Head of caudate nucleus (tissue), 42 donors: Measurements from ENCODE around the gene RMDN2.

Experiments used
- DNase-seq, 42 donors: peaks; one replicate each; pipeline versions ENCODE4 v3.0.0 to v3.0.0-alpha.2; 2020 to 2021; ENCODE audit warnings: mixed read lengths in 7 of 42
- intact Hi-C: fragments of 100-400 bp; cut with DNase I; formaldehyde crosslinking; loops from one replicate; pipeline ENCODE4 v1.15.0; 2022

RMDN2 gene

DNA sequence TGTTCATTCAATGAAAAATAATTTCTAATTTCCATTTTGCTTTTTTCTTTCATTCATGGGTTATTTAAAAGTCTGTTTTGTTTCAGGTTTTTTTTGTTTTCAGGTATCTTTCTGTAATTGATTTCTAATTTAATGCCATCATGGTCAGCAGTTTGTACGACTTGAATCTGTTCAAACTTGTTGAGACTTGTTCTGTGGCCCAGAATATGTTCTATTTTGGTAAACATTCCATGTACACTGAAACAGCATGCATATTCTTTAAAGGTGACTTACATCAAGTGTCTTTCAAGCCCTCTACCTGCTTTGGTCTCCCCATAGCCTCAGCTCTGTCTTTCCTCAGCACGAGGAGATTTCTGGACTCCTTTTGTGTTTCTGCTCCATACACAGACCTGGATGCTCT lies 101.8 kb downstream of the RMDN2 start:
- no peak for DNase-seq
- intact Hi-C loops, result no loop called here

DNA sequence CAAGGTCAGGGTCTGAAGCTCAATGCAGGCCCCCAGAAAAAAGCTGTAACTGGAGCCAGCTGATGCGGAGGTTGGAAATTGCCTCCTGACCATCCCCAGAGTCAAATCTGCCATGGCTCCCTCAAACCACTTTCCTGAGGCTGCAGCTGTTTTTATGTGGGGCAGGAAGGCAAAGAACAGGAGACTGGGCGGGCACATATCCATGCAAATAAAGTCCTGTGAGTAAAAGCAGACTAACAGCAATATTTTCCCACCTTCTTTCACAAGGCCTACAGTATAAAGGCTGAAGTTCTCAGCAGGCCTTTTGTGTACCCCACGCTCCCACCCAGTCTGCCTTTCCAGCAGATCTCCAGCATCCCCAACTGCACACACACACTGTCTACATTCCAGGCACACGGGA lies 103.7 kb downstream of the RMDN2 start:
- DNase-seq, result no peak
- intact Hi-C loops, result no loop called here

DNA sequence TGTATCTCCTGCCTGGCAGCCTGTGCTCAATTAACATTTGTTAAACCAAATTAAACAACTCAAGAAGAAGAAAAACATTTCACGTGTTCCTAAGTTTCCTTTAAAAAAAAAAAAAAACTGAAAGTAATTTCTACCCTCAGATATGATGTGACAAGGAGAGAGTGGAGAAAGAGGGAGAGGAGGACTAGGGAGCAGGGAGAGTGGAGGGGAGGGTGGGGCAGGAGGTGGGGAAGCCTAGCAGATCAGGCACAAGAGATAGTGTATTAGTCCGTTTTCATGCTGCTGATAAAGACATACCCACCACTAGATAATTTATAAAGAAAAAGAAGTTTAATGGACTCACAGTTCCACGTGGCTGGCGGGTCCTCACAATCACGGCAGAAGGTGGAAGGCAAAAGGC lies 104.4 kb downstream of the RMDN2 start:
- DNase-seq, result no peak
- intact Hi-C loops, result no loop called here

DNA sequence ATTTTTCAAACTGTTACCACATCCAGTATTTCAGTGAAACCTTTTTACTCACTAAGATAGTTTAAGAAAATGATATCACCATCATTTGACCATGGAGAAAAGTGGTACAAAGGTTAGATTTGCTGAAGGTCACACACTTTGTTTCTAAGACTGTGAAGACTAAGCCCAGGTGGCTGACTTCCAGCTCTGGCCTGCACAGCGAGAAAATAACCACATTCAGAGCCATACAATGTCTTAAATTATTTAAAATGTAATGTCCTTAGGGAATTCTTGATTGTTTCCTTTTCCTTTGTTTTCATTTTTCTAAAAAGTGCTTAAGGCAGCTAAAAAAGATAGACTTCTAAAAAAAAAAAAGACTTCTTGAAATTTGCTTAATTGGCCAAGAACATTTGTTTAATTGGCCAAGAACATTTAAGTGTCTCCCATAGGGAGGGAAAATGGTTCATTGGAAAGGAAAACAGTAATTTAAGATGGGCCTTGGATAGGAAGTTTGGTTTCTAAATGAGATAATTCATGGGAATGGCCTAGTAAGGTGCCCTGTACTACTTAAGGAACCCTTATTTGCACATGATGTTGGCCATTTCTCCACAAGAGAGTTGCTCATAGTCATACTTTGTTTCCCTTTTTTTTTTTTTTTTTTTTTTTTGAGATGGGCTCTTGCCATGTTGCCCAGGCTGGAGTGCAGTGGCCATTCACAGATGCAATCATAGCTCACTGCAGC lies 105.7 kb downstream of the RMDN2 start:
- no peak for DNase-seq

DNA sequence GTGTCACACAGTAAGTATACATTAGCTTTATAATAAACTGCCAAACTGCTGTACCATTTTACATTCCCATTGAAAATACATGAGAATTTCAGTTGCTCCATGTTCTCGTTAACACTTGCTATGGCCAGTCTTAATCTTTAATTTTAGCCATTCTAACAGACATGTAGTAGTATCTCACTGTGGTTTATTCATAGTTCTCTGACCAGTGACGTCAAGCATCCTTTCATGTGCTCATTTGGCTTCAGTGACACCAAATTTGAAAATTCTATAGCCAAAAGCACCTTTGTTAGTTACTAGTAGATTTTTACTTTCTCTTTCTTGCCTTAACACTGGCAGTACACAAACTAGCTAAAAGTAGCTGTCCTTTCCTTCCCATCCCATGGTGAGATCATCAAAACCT lies 107.9 kb downstream of the RMDN2 start:
- no peak for DNase-seq
- intact Hi-C loops, result no loop called here

More for the DNA sequence above, 105.7 kb downstream of the RMDN2 start:
- intact Hi-C loops, result no loop called here

DNA sequence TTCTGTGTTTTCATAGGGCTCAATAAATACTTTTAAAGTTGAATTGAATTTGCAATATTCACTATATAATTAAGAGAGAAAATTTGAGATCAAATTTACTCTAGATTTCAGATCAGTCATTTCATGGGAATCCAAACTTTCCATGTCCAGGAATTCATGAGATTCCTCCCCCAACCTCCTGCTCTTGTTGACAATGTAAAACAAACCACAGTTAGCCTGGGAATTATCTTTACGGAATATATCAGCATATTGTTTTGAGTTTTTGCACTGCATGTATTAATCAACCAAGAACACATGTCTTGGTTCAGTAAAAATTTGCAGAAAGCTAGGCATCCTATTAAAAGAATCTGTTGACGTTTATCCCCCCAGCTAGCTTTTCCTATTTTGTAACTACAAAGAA lies 108.6 kb downstream of the RMDN2 start:
- intact Hi-C loops, result no loop called here
- DNase-seq, result no peak

DNA sequence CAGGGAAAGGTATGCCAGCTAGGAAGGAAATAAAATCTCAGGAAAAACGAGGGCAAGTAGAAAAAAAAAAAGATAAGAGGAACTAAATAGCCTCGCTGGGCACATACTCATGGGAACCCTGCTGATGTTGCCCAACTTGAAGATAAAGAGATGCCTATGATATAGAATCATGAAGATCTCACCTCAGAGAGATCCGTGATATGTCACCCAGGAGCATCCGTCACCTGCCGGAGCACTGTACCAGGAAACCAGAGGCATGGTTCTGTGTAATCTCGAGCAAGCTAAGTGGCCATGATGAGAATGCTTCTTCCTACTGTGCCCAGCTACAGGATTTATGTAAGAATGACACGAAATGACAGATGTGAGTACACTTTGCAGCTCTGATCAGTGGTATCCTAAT lies 110.9 kb downstream of the RMDN2 start:
- DNase-seq, result no peak
- intact Hi-C loops, result no loop called here

DNA sequence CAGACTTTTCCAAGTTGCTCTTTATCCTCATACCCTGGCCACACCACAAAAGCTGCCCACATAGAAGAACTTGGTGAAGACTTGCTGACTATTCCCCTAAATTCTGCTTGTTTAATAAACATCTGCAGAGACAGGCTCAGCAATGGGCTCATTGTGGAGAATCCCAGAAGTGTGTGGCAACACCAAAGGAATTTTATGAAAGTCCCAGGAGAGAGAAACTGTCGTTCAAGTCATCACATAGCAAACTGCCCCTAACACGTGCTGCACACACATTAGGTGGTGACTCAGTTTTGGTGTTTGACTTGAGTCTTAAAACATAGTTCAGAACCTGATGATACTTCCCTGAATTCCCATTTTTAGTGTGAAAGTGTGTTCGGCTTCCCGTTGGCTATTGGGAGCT lies 112.2 kb downstream of the RMDN2 start:
- intact Hi-C loops, result no loop called here

DNA sequence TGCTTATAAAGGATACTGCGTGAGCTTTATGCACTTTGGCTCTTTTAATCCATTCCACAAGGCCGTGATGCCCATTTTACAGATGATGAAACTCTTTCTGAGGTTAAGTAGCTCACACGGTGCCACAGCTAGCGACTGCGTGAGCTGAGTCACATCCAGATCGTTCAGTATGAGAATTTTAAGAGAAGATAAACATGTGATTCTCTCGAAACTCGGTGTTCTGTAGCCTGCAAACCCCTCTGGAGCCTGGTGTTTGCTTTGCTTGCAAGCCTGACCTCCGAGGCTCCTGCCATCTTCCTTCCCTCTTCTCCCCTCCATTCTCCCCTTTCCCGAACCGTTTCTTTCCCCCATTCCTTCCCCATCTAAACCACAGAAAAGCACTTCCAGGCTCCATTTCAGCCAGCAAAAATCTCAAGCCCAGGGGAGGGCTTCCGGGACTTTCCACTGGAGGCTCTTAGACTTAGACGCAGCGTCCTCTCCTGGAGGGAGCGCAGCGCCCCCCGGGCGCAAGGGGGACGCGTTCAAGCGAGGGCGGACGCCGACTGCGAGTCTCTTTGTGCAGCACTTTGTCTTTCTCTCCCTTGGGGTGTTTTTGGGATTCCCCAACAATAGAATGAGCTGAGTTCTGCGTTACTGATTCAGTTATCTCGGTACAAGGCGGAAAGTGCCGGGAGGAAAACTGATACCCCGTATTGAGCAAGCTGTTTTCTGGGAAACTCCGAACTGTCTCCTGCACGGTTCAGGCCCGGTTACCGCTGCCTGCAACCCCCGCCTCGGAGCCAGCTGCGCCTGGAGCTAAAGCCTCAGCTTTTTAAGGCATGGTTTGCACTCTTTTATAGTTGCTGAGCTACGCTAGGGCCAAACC lies 112.9 kb downstream of the RMDN2 start:
- DNase-seq, result peak; percentile 2 to 78 (median 44)
- intact Hi-C loops, result no loop called here

More for the DNA sequence above, 112.2 kb downstream of the RMDN2 start:
- DNase-seq, result no peak

DNA sequence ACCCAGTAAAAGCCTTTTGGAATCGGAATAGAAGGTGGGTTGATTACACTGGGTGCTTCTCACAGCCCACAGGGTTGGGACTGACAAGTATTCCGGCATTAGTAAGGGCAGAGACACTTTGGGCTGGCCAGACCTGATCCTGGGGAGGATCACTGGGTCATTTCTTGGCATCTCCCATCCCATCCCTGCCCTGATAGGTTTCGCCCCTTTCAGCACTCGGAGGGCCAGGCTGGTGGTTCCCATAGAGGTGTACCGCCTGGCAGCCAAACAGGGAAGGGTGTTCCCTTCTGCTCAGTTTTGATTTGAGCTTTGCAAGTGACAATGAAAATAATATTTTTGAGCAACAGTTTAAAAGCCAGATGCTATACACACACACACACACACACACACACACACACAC lies 113.6 kb downstream of the RMDN2 start:
- peak in 2 of 42 donors; percentile 4 to 13 for DNase-seq
- intact Hi-C loops, result no loop called here

DNA sequence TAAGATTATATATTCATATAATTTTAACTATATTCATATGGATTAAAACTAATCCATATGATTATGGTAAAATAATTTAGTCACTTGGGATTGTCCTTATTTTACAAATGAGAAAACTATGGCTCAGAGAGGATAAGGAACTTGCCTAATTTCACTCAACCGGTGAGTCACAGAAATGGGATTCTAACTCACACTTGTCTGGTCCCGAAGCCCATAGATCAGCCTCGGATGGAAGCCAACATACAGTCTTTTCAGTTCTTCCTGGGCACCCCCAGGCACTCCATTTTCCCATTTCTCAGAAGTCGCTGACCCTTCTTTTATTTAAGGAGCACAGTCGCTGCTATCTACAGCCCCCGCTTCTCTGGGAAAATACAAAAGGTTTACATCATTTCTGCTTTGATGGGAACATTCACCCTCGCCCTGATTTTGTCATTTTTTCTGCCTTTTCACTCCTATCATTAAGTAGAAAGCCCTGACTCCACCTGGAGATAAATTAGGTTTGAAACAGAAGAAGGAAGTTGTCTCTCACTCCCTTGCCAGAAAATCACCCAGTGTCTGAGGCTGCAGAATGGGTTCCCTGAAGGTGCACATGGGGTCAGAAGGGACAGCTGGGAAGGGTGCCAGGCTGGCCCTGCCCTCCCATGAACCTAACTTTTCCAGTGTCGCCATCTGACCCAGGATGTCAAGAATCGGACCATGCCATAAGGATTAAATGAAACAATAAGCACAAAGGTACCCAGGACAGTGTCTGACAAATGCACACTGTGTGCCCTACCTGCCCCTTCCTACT lies 114.2 kb downstream of the RMDN2 start:
- intact Hi-C loops, result no loop called here
- DNase-seq, result no peak

DNA sequence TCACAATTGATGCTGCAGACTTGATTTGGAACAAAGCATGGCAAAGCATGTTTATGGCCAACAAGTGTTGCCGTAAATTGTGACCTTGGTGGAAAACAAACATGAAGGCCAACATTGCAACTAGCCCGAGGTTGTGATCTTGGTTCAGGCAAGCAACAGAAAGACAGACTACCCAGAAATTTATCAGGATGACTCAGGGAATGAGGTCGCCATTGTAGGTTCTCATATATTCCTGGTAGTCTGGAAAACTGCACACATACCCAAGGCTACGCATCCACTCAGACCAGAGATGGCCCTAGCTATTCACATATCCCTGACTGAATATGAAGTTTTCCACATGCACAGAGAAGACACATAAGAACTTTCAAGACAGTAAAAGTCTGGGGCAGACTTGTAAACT lies 120.7 kb downstream of the RMDN2 start:
- intact Hi-C loops, result no loop called here
- DNase-seq, result no peak

DNA sequence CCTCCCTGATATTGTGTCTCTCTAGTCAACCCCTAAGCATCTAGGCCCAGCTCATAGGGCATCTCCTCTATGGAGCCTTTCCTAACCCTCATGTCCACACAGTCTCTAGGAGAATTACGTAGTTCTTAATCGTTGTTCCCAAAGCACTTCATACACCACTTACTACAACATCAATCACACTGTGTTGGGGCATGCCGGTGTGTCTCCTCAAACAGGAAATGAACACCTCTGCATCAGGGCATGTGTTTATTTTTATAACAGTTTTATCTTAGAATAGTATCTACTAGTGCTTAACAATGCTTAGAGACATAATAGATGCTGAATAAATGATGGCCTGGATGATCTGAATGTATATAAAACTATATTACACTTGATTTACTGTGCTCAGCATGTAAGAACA lies 131.1 kb downstream of the RMDN2 start:
- DNase-seq, result no peak
- intact Hi-C loops, result no loop called here

DNA sequence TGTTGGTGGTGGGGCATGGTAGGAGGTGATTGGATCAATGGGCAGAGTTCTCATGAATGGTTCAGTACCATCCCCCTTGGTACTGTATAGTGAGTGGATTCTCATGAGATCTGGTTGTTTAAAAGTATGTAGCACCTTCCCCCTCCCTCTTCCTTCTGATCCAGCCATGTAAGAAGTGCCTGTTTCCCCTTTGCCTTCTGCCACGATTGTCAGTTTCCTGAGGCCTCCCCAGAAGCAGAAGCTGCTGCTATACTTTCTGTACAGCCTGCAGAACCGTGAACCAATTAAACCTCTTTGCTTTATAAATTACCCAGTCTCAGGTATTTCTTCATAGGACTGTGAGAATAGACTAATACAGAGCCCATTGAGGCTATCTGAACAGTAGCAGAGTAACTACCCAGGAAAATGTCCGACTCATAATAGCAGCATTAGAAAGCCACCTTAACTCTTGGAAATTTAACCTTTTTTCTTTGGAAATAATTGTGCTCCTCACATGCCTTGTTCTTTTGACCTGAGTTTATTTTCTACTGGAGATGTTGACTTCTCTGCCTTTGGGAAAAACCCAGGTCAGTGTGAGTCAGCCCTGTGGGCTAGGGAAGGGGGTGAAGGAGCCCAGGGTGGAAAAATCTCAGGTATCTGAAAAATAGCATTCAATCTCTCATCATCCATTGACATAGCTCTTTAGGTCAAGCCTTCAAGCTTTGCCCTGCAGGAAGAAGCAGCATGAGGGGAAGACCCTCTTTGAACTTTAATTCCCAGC lies 132.7 kb downstream of the RMDN2 start:
- intact Hi-C loops, result no loop called here
- no peak for DNase-seq

DNA sequence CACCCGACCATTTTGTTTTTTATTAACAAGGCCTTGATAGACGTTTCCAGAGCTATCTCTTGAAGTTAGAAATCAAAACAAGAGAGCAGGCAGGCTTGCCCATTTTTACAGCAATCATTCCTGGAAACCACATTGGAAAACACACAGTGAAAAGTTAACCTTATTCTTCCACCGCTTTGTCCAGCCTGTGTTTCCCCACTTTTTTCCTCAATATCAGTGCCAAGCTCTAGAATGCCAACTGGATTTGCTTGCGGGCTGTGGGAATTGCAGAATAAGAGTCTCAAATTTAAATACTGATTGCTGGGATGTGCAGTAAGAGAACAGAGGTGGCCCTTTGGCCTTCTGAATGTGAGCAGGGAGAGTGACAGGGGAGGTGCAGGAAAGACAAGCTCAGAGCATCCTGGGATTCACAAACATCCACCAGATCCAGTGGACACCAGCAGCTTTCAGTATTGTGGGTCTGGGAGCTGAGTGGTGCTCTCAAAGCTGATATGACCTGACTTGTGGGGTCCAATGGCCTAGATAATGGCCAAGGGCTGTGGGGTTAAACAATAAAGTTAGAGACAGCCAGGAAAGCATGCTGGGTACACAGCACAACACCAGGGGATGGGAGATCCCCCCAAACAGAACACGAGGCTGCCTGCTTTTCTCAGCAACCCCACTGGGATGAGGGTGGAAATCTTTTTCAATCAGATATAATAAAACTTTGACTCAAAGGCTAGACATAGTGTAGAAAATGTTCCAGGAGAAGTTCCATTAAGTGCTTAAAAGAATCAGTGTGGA lies 135.3 kb downstream of the RMDN2 start:
- intact Hi-C loops, result no loop called here
- no peak for DNase-seq

DNA sequence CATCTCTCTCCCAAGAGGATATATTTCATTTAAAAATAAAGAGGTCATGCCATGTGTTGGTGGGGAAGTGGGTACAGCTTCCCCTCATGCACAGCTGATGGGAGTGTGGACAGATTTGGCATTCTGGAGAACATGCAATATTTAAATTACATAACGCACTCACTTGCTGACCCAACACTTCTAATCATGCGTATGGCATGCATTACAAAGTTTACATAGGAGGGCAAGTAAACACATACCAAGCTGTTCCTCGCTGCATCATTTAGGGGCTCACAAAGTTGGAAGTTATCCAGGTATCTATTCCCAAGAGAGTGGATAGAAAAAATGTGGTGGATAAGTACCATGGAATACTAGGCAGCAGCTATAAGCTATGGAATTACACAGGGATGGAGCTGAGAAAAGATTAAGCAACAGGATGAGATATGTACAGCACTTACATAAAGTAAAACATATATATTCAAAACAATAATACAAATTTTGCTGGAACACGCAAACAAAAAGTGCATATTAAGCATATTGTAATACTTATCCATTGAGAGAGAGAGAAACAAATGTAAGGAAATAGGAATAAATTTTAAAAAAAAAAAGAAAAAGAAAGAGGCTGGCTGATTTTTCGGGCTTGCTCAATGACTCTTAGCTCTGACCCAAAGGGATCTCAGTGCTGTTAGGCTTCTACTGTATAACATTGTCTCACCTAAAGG lies 139.9 kb downstream of the RMDN2 start:
- no peak for DNase-seq
- intact Hi-C loops, result no loop called here

DNA sequence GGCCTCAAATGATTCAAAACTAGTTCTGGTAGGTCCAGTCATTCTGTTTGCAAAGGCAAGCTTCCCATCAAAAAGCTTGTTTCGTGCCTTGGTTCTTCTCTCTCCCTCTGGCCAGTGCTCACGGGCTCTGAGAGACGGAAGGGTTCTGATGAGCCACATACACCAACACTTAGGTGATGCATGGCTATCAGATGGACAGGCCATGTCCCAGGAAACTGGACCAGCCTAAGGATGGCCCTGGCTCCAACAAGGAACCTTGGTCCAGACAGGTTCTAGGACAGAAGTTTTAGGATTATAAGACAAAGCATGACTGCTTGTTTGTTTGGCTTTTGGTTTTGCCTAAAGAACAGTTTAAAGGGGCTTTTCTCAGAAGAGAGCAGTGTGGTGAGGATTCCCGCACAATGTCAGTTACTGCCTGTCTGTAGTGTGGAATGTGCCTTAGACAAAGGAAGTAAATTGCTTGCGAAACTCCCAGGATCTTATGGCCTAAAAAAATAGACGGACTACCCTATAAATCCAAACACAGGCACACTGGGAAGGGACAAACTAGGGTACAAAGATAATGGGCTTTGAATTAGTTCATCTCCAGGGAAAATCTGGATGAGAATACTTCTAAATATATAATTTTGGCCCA lies 140.5 kb downstream of the RMDN2 start:
- intact Hi-C loops, result no loop called here
- DNase-seq, result no peak
